ENCODE results near the gene PTPRH.

GRCh38 chr19:55196803-55197202 lies 12.5 kb downstream of the PTPRH start:
- no peak for TF ChIP-seq NRF1 (IDR thresholded peaks at IDR 0.05; ENCODE audit: low read depth, low read length)
- TF ChIP-seq, protein P1, sequence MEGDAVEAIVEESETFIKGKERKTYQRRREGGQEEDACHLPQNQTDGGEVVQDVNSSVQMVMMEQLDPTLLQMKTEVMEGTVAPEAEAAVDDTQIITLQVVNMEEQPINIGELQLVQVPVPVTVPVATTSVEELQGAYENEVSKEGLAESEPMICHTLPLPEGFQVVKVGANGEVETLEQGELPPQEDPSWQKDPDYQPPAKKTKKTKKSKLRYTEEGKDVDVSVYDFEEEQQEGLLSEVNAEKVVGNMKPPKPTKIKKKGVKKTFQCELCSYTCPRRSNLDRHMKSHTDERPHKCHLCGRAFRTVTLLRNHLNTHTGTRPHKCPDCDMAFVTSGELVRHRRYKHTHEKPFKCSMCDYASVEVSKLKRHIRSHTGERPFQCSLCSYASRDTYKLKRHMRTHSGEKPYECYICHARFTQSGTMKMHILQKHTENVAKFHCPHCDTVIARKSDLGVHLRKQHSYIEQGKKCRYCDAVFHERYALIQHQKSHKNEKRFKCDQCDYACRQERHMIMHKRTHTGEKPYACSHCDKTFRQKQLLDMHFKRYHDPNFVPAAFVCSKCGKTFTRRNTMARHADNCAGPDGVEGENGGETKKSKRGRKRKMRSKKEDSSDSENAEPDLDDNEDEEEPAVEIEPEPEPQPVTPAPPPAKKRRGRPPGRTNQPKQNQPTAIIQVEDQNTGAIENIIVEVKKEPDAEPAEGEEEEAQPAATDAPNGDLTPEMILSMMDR (IDR thresholded peaks at IDR 0.05): no peak
- TF ChIP-seq ELF1 (IDR thresholded peaks at IDR 0.05): no peak
- no peak for TF ChIP-seq POLR2AphosphoS5 (IDR thresholded peaks at IDR 0.05; ENCODE audit: low read depth, low read length)
- TF ChIP-seq SMC3 (IDR thresholded peaks at IDR 0.05; ENCODE audit: low read depth, low read length): no peak
- no peak for TF ChIP-seq RXRA (IDR thresholded peaks at IDR 0.05; ENCODE audit: borderline replicate concordance, low read depth)
- TF ChIP-seq ZBTB33 (IDR thresholded peaks at IDR 0.05; ENCODE audit: borderline replicate concordance, low read depth): no peak
- no peak for TF ChIP-seq EZH2phosphoT487 (IDR thresholded peaks at IDR 0.05; ENCODE audit: borderline replicate concordance, low read depth)
- TF ChIP-seq, protein P2, sequence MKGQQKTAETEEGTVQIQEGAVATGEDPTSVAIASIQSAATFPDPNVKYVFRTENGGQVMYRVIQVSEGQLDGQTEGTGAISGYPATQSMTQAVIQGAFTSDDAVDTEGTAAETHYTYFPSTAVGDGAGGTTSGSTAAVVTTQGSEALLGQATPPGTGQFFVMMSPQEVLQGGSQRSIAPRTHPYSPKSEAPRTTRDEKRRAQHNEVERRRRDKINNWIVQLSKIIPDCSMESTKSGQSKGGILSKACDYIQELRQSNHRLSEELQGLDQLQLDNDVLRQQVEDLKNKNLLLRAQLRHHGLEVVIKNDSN (IDR thresholded peaks at IDR 0.05; ENCODE audit: borderline replicate concordance, low read depth): no peak
- TF ChIP-seq PBX3 (IDR thresholded peaks at IDR 0.05): no peak
- no peak for TF ChIP-seq RAD21 (IDR thresholded peaks at IDR 0.05; ENCODE audit: low read length)
- TF ChIP-seq USF2 (IDR thresholded peaks at IDR 0.05; ENCODE audit: borderline replicate concordance, low read depth, low read length): no peak
- TF ChIP-seq, protein P3, sequence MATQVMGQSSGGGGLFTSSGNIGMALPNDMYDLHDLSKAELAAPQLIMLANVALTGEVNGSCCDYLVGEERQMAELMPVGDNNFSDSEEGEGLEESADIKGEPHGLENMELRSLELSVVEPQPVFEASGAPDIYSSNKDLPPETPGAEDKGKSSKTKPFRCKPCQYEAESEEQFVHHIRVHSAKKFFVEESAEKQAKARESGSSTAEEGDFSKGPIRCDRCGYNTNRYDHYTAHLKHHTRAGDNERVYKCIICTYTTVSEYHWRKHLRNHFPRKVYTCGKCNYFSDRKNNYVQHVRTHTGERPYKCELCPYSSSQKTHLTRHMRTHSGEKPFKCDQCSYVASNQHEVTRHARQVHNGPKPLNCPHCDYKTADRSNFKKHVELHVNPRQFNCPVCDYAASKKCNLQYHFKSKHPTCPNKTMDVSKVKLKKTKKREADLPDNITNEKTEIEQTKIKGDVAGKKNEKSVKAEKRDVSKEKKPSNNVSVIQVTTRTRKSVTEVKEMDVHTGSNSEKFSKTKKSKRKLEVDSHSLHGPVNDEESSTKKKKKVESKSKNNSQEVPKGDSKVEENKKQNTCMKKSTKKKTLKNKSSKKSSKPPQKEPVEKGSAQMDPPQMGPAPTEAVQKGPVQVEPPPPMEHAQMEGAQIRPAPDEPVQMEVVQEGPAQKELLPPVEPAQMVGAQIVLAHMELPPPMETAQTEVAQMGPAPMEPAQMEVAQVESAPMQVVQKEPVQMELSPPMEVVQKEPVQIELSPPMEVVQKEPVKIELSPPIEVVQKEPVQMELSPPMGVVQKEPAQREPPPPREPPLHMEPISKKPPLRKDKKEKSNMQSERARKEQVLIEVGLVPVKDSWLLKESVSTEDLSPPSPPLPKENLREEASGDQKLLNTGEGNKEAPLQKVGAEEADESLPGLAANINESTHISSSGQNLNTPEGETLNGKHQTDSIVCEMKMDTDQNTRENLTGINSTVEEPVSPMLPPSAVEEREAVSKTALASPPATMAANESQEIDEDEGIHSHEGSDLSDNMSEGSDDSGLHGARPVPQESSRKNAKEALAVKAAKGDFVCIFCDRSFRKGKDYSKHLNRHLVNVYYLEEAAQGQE (IDR thresholded peaks at IDR 0.05; ENCODE audit: low read depth, low read length): no peak

All from SK-N-SH (cell line).